ENCODE measurements around the gene ZNF408.

DNA sequence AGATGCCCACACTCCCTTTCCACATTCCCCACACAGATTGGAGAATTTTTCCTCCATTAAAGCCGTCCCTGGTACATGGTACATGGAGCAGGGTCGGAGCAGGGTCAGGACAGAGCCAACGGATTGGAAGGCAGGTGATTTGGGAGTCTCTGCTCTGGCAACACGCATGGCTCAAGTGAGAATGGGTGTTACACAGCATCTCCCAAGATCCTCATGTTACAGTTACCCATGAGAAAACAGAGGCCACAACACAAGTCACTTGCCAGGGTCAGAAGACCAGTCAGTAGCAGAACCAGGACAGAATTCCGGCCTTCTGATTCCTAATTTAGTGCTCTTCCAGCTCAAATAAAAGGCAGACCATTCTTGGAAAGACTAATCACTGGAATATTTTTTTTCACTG is 10.5 kb downstream of the ZNF408 start:
- TF ChIP-seq, protein P1, sequence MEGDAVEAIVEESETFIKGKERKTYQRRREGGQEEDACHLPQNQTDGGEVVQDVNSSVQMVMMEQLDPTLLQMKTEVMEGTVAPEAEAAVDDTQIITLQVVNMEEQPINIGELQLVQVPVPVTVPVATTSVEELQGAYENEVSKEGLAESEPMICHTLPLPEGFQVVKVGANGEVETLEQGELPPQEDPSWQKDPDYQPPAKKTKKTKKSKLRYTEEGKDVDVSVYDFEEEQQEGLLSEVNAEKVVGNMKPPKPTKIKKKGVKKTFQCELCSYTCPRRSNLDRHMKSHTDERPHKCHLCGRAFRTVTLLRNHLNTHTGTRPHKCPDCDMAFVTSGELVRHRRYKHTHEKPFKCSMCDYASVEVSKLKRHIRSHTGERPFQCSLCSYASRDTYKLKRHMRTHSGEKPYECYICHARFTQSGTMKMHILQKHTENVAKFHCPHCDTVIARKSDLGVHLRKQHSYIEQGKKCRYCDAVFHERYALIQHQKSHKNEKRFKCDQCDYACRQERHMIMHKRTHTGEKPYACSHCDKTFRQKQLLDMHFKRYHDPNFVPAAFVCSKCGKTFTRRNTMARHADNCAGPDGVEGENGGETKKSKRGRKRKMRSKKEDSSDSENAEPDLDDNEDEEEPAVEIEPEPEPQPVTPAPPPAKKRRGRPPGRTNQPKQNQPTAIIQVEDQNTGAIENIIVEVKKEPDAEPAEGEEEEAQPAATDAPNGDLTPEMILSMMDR (conservative IDR thresholded peaks at IDR 0.05; ENCODE audit: low read length), result no peak
- TF ChIP-seq EZH2phosphoT487 (IDR thresholded peaks at IDR 0.05; ENCODE audit: borderline replicate concordance, low read depth, low read length), result no peak

All from OCI-LY7 (cell line).